Measurements from ENCODE around the gene ABHD18. TPM values are rescaled to one million over a fixed set of nuclear protein-coding genes. Genes with fewer than 3 reads are reported as not detected.
A peak's percentile ranks its signal among the peaks of the same experiment; 100 is the strongest.
"Not testable (repeated sequence)": the region's sequence is repeated elsewhere in the genome, so short reads cannot be mapped to it uniquely, and the experiment has no call there.

ABHD18 gene
- total RNA-seq, 1 donor from 2014 or later: 7.1 TPM

GRCh38 chr4:127995776-127996175, 30.6 kb downstream of the ABHD18 start:
- no peak for ATAC-seq

GRCh38 chr4:127996521-127996920, 31.3 kb downstream of the ABHD18 start:
- ATAC-seq: not testable (repeated sequence)

- ATAC-seq: peak; percentile 56
Observed at GRCh38 chr4:127997534-127998388, 32.6 kb downstream of the ABHD18 start.

GRCh38 chr4:128006592-128006991, 41.4 kb downstream of the ABHD18 start:
- ATAC-seq: no peak

- ATAC-seq: no peak
Observed at GRCh38 chr4:128009428-128009827, 44.2 kb downstream of the ABHD18 start.

- no peak for ATAC-seq
Observed at GRCh38 chr4:128025319-128025718, 60.1 kb downstream of the ABHD18 start.

GRCh38 chr4:128029907-128030306, 64.7 kb downstream of the ABHD18 start:
- ATAC-seq: no peak

GRCh38 chr4:128031756-128032384, 66.7 kb downstream of the ABHD18 start:
- no peak for ATAC-seq

GRCh38 chr4:128039568-128039967, 74.4 kb downstream of the ABHD18 start:
- no peak for ATAC-seq

- ATAC-seq: not testable (repeated sequence)
Observed at GRCh38 chr4:128047019-128047418, 81.8 kb downstream of the ABHD18 start.

- ATAC-seq: not testable (repeated sequence)
Observed at GRCh38 chr4:128047514-128047913, 82.3 kb downstream of the ABHD18 start.

GRCh38 chr4:128051229-128051628, 86.0 kb downstream of the ABHD18 start:
- ATAC-seq: not testable (repeated sequence)

GRCh38 chr4:128054907-128055306, 89.7 kb downstream of the ABHD18 start:
- not testable (repeated sequence) for ATAC-seq

- not testable (repeated sequence) for ATAC-seq
Observed at GRCh38 chr4:128055441-128056206, 90.4 kb downstream of the ABHD18 start.

- ATAC-seq: no peak
Observed at GRCh38 chr4:128056396-128056795, 91.2 kb downstream of the ABHD18 start.

- ATAC-seq: no peak
Observed at GRCh38 chr4:128060121-128060698, 95.0 kb downstream of the ABHD18 start.

GRCh38 chr4:128060699-128061565, 95.7 kb downstream of the ABHD18 start, which contains the start of gene LARP1B:
TSS of gene LARP1B (plus strand) at chr4:128061312. CDS start at chr4:128074952, 13,640 bp downstream.
- peak; percentile 98 for ATAC-seq

GRCh38 chr4:128061566-128062536, 96.6 kb downstream of the ABHD18 start:
- peak; percentile 34 for ATAC-seq

- ATAC-seq: not testable (repeated sequence)
Observed at GRCh38 chr4:128066453-128066820, 101.2 kb downstream of the ABHD18 start.

GRCh38 chr4:128068918-128069317, 103.7 kb downstream of the ABHD18 start:
- no peak for ATAC-seq

Measured in esophagus mucosa (tissue), 1 donor.